D721Med (cell line): ENCODE measurements around the gene NR0B2.

Experiments used
- DNase-seq: peaks from one replicate; pipeline ENCODE4 v3.0.0; 2011; ENCODE audit warnings: low spot score; ENCODE audit not compliant: insufficient read length
- FAIRE-seq: peaks from 2 replicates; lab custom pipeline; 2011; peaks lifted over from hg19 to GRCh38; lab: Jason Lieb, UNC
- TF ChIP-seq, protein P1 (sequence below): IDR thresholded peaks from 2 replicates; pipeline ENCODE4 v1.5.1; 2012; ENCODE audit warnings: mild to moderate bottlenecking, control low read depth; ENCODE audit not compliant: insufficient read depth; ENCODE audit errors: missing control alignments

NR0B2 gene

DNA sequence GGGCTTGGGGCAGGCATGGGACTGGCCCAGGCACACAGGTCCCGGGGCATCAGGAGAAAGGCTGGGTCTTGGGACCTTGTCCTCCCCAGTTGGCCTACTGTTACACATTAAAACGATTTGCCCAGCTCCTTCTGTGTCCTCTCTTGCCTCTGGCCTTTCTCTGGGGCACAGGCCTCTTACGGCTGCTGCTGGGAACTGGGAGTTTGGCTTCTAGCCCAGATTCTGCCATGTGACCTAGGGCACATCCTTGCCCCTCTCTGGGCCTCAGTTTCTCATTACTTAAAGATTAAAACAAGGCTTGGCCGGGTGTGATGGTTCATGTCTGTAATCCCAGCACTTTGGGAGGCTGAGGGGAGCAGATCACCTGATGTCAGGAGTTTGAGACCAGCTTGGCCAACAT lies 32.5 kb upstream of the NR0B2 start:
- no peak for FAIRE-seq

DNA sequence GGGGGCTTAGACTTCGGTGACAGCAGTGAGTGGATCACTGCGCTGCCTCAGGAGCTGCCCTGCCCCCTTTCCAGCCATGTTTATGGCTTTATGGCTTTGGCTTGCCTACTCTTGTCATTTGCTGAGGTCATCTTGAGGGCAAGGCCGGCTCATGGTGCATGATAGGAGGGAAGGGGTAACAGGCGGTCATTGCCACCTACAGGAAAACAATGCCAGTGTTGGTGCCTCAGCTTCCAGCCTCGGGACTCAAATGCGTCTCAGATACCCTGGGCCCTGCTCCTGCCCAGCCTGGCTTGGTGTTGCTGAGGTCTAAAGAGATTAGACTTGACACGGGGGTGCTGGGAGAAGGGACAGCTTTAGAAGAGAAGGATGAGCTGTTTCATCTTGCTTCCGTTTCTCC lies 32.0 kb upstream of the NR0B2 start:
- DNase-seq (no peak), FAIRE-seq (no peak)
- TF ChIP-seq, protein P1, sequence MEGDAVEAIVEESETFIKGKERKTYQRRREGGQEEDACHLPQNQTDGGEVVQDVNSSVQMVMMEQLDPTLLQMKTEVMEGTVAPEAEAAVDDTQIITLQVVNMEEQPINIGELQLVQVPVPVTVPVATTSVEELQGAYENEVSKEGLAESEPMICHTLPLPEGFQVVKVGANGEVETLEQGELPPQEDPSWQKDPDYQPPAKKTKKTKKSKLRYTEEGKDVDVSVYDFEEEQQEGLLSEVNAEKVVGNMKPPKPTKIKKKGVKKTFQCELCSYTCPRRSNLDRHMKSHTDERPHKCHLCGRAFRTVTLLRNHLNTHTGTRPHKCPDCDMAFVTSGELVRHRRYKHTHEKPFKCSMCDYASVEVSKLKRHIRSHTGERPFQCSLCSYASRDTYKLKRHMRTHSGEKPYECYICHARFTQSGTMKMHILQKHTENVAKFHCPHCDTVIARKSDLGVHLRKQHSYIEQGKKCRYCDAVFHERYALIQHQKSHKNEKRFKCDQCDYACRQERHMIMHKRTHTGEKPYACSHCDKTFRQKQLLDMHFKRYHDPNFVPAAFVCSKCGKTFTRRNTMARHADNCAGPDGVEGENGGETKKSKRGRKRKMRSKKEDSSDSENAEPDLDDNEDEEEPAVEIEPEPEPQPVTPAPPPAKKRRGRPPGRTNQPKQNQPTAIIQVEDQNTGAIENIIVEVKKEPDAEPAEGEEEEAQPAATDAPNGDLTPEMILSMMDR: no peak

More for the DNA sequence above, 32.5 kb upstream of the NR0B2 start:
- TF ChIP-seq, protein P1: no peak
- no peak for DNase-seq

DNA sequence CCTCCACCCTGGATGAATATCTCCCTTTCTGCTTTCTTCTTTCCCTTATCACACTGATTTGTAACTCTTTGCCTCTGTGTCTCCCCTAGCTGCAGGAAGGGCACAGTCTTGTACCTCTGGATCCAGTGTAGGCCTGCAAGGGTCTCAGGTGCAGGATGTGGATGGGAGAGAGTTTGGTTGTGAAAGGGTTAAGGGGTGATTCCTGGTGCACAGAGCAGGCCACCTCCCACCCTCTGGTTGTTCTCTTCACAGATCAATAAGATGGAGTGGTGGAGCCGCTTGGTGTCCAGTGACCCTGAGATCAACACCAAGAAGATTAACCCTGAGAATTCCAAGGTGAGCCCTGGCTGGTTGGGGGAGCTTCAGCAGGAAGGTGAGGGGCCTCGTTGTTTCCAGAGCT lies 31.4 kb upstream of the NR0B2 start:
- DNase-seq (no peak), FAIRE-seq (no peak)
- TF ChIP-seq, protein P1: no peak

DNA sequence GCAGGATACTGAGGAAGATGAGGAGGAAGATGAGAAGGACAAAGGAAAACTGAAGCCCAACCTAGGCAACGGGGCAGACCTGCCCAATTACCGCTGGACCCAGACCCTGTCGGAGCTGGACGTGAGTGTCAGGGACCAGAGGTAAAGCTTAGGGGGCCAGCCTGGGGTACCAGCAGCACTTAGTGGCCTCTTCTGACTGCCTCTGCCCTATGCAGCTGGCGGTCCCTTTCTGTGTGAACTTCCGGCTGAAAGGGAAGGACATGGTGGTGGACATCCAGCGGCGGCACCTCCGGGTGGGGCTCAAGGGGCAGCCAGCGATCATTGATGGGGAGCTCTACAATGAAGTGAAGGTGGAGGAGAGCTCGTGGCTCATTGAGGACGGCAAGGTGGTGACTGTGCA lies 28.9 kb upstream of the NR0B2 start:
- TF ChIP-seq, protein P1: no peak
- no peak for FAIRE-seq
- DNase-seq: no peak

DNA sequence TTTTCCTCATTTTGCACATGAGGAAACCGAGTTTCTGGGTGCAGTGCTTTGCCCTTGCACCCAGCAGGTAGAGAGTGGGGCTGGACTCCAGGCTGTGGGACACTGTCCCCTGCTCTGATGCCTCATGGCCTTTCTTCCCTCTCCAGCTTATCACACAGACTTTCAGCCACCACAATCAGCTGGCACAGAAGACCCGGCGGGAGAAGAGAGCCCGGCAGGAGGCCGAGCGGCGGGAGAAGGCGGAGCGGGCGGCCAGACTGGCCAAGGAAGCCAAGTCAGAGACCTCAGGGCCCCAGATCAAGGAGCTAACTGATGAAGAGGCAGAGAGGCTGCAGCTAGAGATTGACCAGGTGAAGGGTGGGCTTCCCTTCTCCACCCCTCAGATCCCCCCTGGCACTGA lies 27.5 kb upstream of the NR0B2 start:
- TF ChIP-seq, protein P1: no peak

DNA sequence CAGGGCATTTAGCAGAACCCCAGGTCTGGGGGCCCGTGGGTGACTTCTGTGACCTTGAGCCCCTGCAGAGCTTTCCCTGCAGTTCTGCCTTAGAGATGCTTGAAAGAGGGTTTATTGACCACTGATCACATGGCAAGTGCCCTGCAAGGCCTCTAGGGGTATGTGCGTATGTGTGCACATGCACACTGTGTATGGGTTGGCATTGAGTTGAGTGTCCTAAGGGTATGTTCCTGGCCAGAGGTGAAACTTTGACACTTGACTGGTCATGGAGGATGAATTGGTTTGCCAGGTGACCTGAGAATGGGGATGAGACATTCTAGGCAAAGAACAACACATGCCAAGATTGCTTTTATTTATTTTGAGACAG lies 24.9 kb upstream of the NR0B2 start:
- TF ChIP-seq, protein P1: no peak
- DNase-seq (no peak), FAIRE-seq (no peak)

More for the DNA sequence above, 27.5 kb upstream of the NR0B2 start:
- FAIRE-seq (no peak), DNase-seq (no peak)

DNA sequence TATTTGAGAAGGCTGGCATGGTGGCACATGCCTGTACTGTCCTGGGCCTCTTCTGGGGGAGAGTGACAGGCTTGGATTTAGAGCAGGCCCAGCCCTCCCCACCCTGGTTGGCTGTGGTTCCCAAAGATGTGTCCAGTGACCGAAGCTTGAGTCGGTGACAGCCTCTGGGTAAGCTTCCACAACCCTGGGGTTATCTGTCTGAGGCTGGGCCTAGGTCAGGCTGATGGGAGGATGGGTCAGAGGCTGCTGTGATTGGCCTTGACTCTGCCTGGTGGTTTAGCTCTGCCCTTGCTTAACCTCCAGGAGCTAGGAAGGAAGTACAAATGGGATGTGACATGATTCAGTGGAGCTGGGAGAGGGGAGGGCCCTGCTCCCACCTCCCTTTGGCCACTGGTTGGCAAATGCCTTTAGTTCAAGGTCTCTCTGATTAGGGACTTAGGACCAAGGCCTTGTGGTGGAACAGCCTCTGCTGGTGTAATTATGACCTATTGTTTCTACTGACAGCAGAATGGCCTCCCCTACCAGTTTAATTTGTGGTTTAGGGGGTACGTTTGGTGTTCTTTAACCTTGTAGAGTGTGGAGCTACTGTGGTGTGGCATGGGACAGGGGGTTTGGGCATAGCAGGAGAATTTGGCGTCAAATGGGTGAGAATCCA lies 24.4 kb upstream of the NR0B2 start:
- FAIRE-seq (no peak), DNase-seq (no peak)
- TF ChIP-seq, protein P1: no peak
